ENCODE data around the gene ZP4. TPM values are rescaled to one million over a fixed set of nuclear protein-coding genes. Genes with fewer than 3 reads are reported as not detected.

ZP4 gene
- total and polyA plus RNA-seq, 2 of the 8 experiments (the other 6 are each of a cell fraction or from before 2014, with no cell fraction given) = not detected

GRCh38 chr1:237902960-237903743 is 12.4 kb upstream of the ZP4 start (continued):
- TF ChIP-seq SAP30 (IDR thresholded peaks at IDR 0.05; ENCODE audit: insufficient read depth, insufficient replicate concordance, low read length) (no peak), CTCF (IDR thresholded peaks at IDR 0.05; ENCODE audit: control extremely low read depth in 1 of 3, insufficient read depth in 1 of 3, low read depth in 1 of 3, low read length in 3 of 3) (no peak), USF2 (IDR thresholded peaks at IDR 0.05; ENCODE audit: low read length) (no peak), TEAD4 (IDR thresholded peaks at IDR 0.05; ENCODE audit: low read depth, low read length) (no peak), SIN3A (conservative IDR thresholded peaks at IDR 0.05 in 1 of 2, IDR thresholded peaks at IDR 0.05 in 1 of 2; ENCODE audit: low read depth in 1 of 2, low read length in 2 of 2) (no peak), ZNF274 (IDR thresholded peaks at IDR 0.05; ENCODE audit: borderline replicate concordance, extremely low read depth, low read length) (no peak), CBX5 (IDR thresholded peaks at IDR 0.05; ENCODE audit: low read depth, low read length) (no peak)
